GM18870 (cell line): ENCODE measurements around the gene RPS3.
"Not testable (repeated sequence)": the region's sequence is repeated elsewhere in the genome, so short reads cannot be mapped to it uniquely, and the experiment has no call there.

ENCODE experiments used
- ATAC-seq: cut with Tn5 transposase; IDR thresholded peaks from one replicate; pipeline ENCODE4 v1.9.1; 2021; ENCODE audit warnings: moderate library complexity; ENCODE audit not compliant: unreplicated experiment

Gene RPS3

GRCh38 chr11:75399344-75400145 is at the start of gene RPS3:
TSS of gene RPS3 (plus strand) at chr11:75399518. CDS start at chr11:75399548, 30 bp downstream.
- ATAC-seq = peak; percentile 72

DNA sequence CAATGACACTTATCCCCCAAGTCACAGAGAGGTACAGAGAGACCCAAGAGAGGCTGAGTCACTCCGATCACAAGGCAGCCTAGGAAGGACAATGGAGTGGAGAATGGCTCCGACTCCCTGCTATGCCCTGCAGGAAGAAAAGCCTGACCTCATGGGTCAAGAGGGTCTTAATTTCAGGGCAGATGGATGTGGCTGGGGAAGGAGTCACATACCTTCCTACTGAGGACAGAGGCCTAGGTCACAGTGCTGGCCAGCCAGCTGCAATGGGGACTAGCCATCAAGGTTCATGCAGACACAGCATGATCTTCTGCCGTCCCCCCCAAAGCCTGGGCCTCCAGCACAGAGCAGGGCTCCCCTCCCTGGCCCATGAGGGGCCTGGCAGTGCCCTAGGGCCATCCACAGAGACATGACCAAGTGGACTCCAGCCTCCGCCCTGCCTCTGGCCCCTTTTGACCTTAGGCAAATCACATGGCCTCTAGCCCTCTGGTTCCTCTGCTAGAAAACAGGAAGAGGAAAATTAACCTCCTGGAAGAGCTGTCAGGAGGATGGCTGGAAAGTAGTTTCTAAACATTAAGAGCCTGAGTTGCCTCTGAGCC is 49.7 kb upstream of the RPS3 start:
- ATAC-seq = no peak

DNA sequence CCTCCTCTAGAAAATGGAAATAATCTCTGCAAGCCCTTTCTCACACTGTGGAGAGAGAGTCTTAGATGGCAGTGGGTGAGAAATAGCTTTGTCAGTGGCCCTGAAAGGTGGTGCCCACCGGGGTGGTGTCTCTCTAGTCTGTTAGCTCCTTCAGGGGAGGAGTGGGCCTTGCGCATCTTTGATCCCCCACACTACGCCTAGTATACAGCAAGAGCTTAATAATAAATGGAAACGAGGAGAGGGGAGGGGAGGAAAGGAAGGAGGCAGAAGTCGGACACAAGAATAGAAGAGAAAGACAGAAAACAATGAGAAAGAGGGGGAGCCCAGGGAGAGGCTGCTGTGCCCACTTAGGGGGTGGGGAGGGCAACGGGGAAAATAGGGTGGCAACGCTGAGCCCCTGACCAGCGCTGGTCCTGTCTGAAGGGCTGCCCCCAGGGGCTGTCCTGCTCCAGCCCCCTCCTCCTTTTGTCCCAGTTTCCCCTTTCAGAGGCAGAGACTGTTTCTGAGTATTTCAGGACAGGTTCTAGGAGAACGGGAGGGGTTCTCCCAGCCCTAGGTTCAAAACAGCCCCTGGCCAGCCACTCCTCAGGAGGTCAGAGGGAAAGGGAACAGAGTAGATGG is 49.1 kb upstream of the RPS3 start:
- ATAC-seq = no peak

- no peak for ATAC-seq
These were observed 48.4 kb upstream of the RPS3 start for GRCh38 chr11:75350743-75351540.

GRCh38 chr11:75351541-75351790 is 47.9 kb upstream of the RPS3 start, which contains the start of gene ARRB1:
TSS of gene ARRB1 (minus strand) at chr11:75351661. CDS start at chr11:75351607, 54 bp downstream.
- ATAC-seq = no peak

DNA sequence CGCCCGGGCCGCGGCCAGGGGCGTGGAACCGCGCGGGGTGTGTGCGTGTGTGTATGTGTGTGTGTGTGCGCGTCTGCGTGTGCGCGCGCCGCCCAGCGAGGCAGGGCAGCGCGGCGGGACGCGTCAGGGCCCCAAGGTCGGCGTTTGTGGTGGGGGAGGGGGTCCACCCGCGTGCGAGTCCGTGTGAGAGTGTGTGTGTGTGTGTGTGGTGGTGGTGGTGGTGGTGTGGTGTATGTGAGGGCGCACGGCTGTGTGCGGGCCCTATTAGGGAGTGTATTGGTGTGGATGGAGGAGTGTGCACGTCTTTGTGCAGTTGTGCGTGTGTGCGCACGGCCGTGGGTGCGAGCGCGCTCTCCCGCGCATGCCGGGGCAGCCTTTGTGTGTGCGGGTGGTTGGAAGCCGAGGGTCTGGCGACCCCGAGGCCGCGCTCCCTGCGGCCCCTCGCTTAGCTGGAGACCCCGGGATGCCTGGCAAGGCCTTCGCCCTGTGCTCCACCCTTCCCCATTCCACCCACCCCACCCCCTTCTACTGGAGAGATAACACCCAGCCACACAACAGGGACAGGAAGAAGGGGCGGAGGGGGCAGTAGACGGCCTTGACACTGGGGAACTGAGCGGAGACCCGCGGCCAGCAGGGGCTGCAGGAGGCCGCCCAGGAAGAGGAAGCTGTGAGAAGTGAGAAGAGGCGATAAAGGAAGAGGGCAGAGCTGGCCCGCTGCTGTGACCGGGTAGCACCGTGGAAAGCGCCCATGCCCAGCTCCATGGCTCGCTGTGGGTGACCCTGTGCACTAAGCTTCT is 47.3 kb upstream of the RPS3 start:
- ATAC-seq = no peak

- ATAC-seq = no peak
These were observed 46.6 kb upstream of the RPS3 start for GRCh38 chr11:75352588-75353206.

- no peak for ATAC-seq
These were observed 44.3 kb upstream of the RPS3 start for GRCh38 chr11:75355051-75355450.

GRCh38 chr11:75356613-75357012 is 42.7 kb upstream of the RPS3 start:
- ATAC-seq = no peak

DNA sequence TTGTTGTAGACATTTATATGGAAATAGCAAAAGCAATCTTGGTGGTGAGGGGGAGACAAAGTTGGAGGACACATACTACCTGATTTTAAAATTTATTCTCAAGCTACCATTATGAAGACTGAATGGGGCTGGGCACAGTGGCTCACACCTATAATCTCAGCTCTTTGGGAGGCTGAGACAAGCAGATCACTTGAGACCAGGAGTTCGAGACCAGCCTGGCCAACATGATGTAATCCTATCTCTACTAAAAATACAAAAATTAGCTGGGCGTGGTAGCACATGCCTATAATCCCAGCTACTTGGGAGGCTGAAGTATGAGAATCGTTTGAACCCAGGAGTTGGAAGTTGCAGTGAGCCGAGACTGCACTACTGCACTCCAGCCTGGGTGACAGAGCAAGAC is 37.0 kb upstream of the RPS3 start:
- ATAC-seq = not testable (repeated sequence)

- no peak for ATAC-seq
These were observed 33.6 kb upstream of the RPS3 start for GRCh38 chr11:75365711-75366181.

- ATAC-seq = not testable (repeated sequence)
These were observed 32.5 kb upstream of the RPS3 start for GRCh38 chr11:75366826-75367225.

DNA sequence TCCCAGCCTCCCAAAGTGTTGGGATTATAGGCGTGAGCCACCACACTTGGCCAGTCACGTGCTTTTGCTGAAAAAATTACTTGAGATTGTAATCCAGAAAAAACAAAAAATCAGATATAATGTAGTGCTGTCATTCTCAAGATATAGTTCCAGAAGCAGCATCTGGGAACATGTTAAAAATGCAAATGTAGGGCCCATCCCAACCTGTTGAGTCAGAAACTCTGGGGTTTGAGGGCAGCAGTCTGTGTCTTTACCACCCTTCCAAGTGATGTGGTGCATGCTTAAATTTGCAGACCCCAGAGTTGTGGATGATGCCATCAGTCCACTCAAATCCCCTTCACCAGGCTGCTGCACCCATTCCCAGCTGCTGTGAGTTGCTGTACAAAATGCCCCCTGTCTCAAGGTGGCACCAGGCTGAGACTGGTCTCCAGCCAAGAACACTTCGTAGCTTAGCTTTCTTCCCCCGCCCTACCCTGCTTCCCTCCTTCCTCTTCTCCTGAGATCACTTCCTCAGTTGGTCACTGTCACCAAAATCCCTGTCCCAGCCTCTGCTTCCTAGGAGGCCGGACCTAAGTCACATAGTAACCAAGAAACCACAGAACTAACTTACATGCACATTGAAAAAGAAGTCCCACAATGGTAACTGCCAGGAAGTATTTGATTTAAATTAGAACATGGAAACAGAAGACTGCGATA is 29.6 kb upstream of the RPS3 start:
- no peak for ATAC-seq

GRCh38 chr11:75371949-75372876 is 27.1 kb upstream of the RPS3 start:
- no peak for ATAC-seq

DNA sequence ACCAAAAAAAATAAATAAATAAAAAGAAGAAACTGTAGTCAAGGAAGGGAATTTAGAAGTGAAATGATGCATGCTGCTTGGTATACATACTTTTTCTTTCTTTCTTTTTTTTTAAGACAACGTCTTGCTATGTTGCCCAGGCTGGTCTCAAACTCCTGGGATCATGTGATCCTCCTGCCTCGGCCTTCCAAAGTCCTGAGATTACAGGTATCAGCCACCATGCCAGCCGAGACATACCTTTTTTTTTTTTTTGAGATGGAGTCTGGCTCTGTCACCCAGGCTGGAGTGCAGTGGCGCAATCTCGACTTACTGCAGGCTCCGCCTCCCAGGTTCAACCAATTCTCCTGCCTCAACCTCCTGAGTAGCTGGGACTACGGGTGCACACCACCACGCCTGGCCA is 26.1 kb upstream of the RPS3 start:
- no peak for ATAC-seq

DNA sequence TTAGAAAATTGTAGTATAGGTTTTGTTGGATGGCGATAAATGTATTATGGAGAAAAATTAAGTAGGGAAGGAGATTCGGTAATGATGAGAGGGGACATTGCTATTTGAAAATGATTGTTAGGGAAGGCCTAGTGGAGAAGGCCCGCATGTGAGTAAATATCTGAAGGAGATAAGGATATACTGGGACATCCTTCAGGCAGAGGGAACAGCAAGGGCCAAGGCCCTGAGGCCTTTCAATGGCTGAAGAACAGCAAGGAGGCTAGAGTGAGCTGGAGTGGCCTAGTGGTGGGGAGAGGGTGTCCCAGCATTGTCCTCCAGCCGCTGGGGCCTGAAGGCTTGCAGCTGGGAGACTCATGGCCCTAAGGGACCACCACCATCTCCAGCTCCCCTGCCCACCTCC is 24.7 kb upstream of the RPS3 start:
- no peak for ATAC-seq

DNA sequence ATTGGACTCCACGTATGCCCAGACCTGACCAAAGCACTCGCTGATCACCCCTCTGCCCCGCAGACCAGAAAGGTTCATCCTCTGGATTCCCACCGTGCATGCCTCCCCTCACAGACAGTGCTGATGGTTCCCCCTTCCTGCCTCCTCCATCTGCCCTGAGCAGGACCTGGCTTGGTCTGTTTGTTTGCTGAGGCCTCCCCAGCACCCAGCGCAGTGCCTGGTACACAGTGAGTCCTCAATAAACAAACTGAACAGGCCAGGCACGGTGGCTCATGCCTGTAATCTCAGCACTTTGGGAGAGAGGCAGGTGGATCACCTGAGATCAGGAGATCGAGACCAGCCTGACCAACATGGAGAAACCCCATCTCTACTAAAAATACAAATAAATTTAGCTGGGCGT is 23.7 kb upstream of the RPS3 start:
- no peak for ATAC-seq

DNA sequence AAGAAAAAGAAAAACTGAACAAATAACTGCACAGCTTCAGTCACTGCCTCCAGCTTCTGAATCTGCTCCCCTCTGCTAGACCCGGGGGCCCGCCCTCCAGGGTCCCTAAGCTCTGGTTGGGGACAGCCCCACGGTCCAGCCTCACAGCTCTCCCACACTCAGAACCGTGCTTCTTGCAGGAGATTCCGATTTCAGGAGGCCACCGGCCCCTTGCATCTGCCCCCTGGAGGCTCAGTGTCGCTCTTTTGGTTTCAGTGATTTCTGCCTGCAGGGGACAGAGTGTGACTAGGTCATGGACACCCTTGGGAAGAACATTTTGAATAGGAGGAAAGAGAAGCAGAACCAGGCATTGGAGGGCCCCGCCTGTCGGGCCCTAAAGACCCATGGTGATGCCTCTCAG is 23.1 kb upstream of the RPS3 start:
- ATAC-seq = no peak
